WTC11 (cell line): ENCODE measurements around the gene ATP13A2.

Experiments used
- CBFB ChIP-seq: sonication (generic); formaldehyde crosslinking; IDR thresholded peaks from 2 replicates; pipeline ENCODE4 v1.8.1; 2022; ENCODE audit warnings: mild to moderate bottlenecking, low read depth, missing genetic modification reagents
- CTCF ChIP-seq: fragments of 200-600 bp; IDR thresholded peaks from 2 replicates; pipeline ENCODE4 v1.8.0; 2022; ENCODE audit warnings: antibody characterized with exemption
- EMX1 ChIP-seq: fragments of 250-450 bp; sonication (Bioruptor Pico); IDR thresholded peaks from 2 replicates; pipeline ENCODE4 v1.8.0; 2021; ENCODE audit warnings: mild to moderate bottlenecking
- KAT7 ChIP-seq: sonication (generic); formaldehyde crosslinking; IDR thresholded peaks from 2 replicates; pipeline ENCODE4 v1.8.1; 2023; ENCODE audit warnings: missing genetic modification reagents, mild to moderate bottlenecking, borderline replicate concordance
- NR2C2 ChIP-seq: sonication (generic); formaldehyde crosslinking; IDR thresholded peaks from 2 replicates; pipeline ENCODE4 v1.8.0; 2022; ENCODE audit warnings: mild to moderate bottlenecking, missing genetic modification reagents
- STAT6 ChIP-seq: sonication (generic); formaldehyde crosslinking; conservative IDR thresholded peaks from 2 replicates; pipeline ENCODE4 v1.8.1; 2023; ENCODE audit warnings: mild to moderate bottlenecking, low read depth, missing genetic modification reagents, moderate library complexity
- ZNF281 ChIP-seq: sonication (generic); formaldehyde crosslinking; IDR thresholded peaks from 2 replicates; pipeline ENCODE4 v1.8.0; 2023; ENCODE audit warnings: mild to moderate bottlenecking, missing genetic modification reagents

GRCh38 chr1:17046334-17046657, 34.6 kb upstream of the ATP13A2 start:
- TF ChIP-seq STAT6 (CRISPR knock-in tag), result no peak
- TF ChIP-seq CTCF, result no peak
- TF ChIP-seq EMX1 (CRISPR knock-in tag), result no peak
- no peak for TF ChIP-seq KAT7 (CRISPR knock-in tag)
- no peak for TF ChIP-seq CBFB (CRISPR knock-in tag)
- TF ChIP-seq NR2C2 (CRISPR knock-in tag), result no peak
- no peak for TF ChIP-seq ZNF281 (CRISPR knock-in tag)
